Prostate gland (tissue), 2 donors: Measurements from ENCODE around the gene CAPS. TPM values are rescaled to one million over a fixed set of nuclear protein-coding genes. Genes with fewer than 3 reads are reported as not detected.

ENCODE experiments used
- DNase-seq: peaks from one replicate; pipeline ENCODE4 v3.0.0-alpha.2; 2019; ENCODE audit warnings: low spot score
- H3K27ac ChIP-seq, 2 donors: fragments of 200-600 bp; sonication (generic); 2 replicates each; pipeline ENCODE4 v1.5.1; 2017 to 2019
- H3K27me3 ChIP-seq: fragments of 200-600 bp; sonication (generic); replicated peaks from 2 replicates; pipeline ENCODE4 v1.5.1; 2019; ENCODE audit not compliant: insufficient read depth
- H3K36me3 ChIP-seq, 2 donors: fragments of 200-600 bp; sonication (generic); 1 replicate in 1 of 2; 2 replicates in 1 of 2; pipeline versions ENCODE4 v1.5.1 to v1.8.1; 2017 to 2019
- H3K4me1 ChIP-seq: fragments of 200-600 bp; sonication (generic); replicated peaks from 2 replicates; pipeline ENCODE4 v1.5.1; 2019
- H3K4me3 ChIP-seq, 2 donors: fragments of 200-600 bp; sonication (generic); 2 replicates each; pipeline ENCODE4 v1.5.1; 2017 to 2019
- H3K9me3 ChIP-seq: fragments of 200-600 bp; sonication (generic); 2 replicates; pipeline ENCODE4 v1.5.1; 2017
- POLR2A ChIP-seq: fragments of 450-650 bp; IDR thresholded peaks from one replicate; pipeline ENCODE4 v1.6.1; 2016; ENCODE audit warnings: antibody characterized with exemption, mild to moderate bottlenecking
- POLR2AphosphoS5 ChIP-seq: sonication (generic); formaldehyde crosslinking; IDR thresholded peaks from one replicate; pipeline ENCODE4 v1.6.1; 2017; ENCODE audit warnings: antibody characterized with exemption
- WGBS: methylation state at CpG from one replicate; pipeline ENCODE4 v1.1.5; 2018; 5-methylcytosine and 5-hydroxymethylcytosine counted together
- intact Hi-C: fragments of 100-400 bp; cut with DNase I; formaldehyde crosslinking; loops from one replicate; pipeline ENCODE4 v1.14.2; 2022
- total RNA-seq, 2 donors: library from RNA; depleted of rRNA; stranded (reverse); fragments of >200 nt; gene quantifications; one replicate each; pipeline ENCODE4 v1.1.0, GENCODE V29; 2016
- TF ChIP-seq, protein P1 (sequence below), 4 experiments: fragments of 200-600 bp in 2 of 4; fragments of 450-650 bp in 2 of 4; sonication (generic) in 2 of 4; IDR thresholded peaks; 1 replicate in 3 of 4; 2 replicates in 1 of 4; pipeline ENCODE4 v1.5.1; 2016 to 2019; ENCODE audit warnings: antibody characterized with exemption in 4 of 4, mild to moderate bottlenecking in 2 of 4, moderate library complexity in 2 of 4

Gene CAPS
- total RNA-seq: 10 to 100 TPM; 27.9 to 36.8 TPM

DNA sequence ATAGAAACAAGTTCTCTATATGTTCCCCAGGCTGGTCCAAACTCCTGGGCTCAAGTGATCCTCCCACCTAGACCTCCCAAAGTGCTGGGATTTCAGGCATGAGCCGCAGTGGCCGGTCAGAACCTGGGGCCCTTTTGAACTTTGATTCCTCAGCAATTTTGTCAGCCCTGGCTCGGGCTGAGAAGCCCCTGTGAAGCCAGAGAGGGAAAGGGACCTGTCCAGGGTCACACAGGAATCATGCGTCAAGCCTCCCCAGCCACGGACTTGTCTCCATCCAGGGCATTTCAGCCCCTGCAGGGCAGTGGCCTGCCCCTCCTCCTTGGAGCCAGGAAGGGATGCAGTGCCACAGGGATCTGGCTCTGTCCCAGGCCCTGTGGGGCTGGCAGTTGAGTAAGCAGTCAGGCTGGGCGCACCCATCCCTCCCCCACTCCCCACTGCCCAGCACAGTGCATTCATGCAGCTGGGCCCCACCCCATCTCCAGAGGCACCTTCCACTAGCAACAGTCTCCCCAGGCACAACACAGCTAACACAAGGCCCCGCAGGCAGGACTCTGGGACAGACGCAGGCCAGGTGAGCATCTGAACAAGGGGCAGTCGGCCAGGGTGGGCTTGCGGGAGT, at the start of gene CAPS:
TSS of gene CAPS (plus strand) at position 516 of the 619 bp plus-strand sequence. CDS start 153 bp downstream, outside the sequence.
- Histone ChIP-seq H3K9me3 (no peaks in the 10 kb centered on the region), H3K27me3 (no peaks in the 10 kb centered on the region), H3K27ac (peak within 1 kb of the TSS; percentile 63 to 71), H3K4me3 (peak within 1 kb of the TSS in 1 of 2 donors; percentile 10), H3K4me1 (peaks cover 23% of the 10 kb centered on the region), H3K36me3 (peaks cover 6 to 10% of the 10 kb centered on the region in 2 donors)
- intact Hi-C loops: no loop called here
- peak; percentile 81 for DNase-seq
- 54% methylated on average over 10 of the region's 10 CpGs for WGBS
- TF ChIP-seq, protein P1, sequence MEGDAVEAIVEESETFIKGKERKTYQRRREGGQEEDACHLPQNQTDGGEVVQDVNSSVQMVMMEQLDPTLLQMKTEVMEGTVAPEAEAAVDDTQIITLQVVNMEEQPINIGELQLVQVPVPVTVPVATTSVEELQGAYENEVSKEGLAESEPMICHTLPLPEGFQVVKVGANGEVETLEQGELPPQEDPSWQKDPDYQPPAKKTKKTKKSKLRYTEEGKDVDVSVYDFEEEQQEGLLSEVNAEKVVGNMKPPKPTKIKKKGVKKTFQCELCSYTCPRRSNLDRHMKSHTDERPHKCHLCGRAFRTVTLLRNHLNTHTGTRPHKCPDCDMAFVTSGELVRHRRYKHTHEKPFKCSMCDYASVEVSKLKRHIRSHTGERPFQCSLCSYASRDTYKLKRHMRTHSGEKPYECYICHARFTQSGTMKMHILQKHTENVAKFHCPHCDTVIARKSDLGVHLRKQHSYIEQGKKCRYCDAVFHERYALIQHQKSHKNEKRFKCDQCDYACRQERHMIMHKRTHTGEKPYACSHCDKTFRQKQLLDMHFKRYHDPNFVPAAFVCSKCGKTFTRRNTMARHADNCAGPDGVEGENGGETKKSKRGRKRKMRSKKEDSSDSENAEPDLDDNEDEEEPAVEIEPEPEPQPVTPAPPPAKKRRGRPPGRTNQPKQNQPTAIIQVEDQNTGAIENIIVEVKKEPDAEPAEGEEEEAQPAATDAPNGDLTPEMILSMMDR (IDR thresholded peaks at IDR 0.05): no peak
- peak; percentile 18 for TF ChIP-seq POLR2A
- TF ChIP-seq POLR2AphosphoS5: peak; percentile 61

DNA sequence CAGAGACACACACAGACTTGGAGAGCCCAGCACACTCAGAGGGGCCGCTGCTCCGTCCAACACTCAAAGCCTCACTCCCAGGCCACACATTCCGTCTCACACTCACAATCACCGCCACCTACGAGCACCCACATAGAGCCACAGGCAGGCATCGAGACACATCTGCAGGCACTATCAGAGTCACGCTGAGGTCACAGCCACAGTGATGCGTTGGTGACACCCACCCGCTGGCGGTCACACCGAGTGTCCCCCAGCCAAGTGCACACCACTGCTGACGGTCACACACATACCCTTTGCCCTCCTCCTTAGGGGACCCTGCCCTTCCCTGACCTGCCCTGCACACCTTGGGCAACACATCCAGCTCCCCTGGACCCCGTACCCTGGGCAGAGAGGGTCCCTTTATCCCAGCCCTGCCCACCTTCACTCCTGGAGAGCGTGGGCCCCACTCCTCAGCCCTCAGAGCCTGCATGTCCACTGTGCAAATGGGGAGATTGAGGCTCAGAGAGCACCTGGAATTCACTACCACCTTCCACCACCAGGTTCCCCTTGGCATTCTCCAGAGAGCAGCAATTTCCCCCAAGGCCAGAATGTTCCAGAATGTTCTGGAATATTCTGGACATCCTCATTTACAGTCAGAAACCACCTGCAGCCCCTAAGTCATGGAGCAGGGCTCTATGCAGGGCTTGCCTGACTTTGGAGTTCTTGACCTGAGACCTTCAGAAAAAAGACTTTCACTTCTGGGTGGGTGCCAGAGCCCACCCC, 49.1 kb upstream of the CAPS start:
- Histone ChIP-seq H3K9me3 (no peaks in the 10 kb centered on the region), H3K36me3 (no peaks in the 10 kb centered on the region), H3K27me3 (no peaks in the 10 kb centered on the region), H3K4me1 (no peaks in the 10 kb centered on the region), H3K27ac (no peak overlapping the region), H3K4me3 (no peak overlapping the region)
- intact Hi-C loops: no loop called here
- 92% methylated on average over 12 of the region's 14 CpGs for WGBS
- no peak for DNase-seq
- TF ChIP-seq, protein P1 (IDR thresholded peaks at IDR 0.05): no peak
- TF ChIP-seq POLR2A (no peak), POLR2AphosphoS5 (no peak)

DNA sequence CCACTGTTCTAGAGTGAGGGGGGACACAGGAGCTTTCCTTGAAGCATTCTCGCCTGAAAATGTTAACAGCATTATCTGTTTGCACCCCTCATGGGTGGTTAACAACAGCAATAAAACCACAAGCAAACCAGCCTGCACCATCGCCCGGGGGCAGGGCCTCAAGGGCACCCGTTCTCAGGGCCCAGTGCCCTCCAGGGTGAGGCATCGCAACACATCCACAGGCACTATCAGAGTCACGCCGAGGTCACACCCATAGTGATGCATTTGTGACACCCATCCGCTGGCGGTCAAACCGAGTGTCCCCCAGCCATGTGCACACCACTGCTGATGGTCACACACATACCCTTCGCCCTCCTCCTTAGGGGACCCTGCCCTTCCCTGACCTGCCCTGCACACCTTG, 48.3 kb upstream of the CAPS start:
- intact Hi-C loops: no loop called here

DNA sequence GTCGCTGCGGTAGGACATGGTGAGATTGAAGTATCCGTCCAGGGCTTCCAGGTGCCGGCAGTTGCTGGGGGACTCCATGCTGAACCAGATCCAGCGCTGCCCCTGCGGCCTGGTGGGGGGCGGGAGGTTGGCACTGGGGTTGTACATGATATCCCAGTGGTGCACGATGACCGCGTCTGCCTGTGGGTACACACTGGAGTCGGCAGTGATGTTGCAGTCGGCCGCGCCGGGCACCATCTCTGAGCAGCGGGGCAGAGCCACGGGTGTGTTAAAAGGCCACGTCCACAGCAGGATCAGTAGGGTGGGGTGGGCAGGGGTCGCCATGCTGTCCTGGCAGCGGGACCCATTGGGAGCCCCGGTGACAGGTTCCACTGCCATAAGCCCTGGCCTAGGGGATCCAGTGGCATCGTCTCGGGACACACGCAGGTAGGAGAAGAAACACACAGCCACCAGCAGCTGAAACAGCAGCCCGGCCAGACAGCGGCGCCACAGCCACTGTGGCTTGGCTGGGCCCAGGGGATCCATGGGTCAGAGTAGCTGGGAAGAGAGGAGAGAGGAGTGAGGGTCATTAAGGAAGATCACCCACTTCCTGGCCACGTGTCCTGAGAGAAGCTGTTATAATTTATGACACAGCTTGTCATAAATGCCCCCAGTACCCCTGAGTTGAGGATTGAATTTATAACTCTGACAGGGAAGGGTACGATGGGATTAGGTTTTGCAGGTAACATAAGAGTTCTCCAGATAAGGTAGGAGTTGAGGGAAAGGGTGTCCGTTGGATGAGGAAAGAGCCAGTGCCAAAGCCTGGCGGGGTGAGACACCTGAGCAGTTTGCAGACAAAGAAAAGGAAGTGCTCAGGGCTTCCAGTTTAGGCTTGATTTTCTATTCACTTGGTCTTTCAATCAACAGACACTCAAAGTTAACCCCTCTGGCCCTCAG, 46.6 kb upstream of the CAPS start:
- H3K36me3 ChIP-seq: no peaks in the 10 kb centered on the region
- WGBS: 88% methylated on average over 31 of the region's 31 CpGs
- no peaks in the 10 kb centered on the region for H3K9me3 ChIP-seq
- H3K27ac ChIP-seq: no peak overlapping the region
- DNase-seq: no peak
- no peaks in the 10 kb centered on the region for H3K4me1 ChIP-seq
- no peaks in the 10 kb centered on the region for H3K27me3 ChIP-seq
- intact Hi-C loops: no loop called here
- H3K4me3 ChIP-seq: no peak overlapping the region
- TF ChIP-seq, protein P1 (IDR thresholded peaks at IDR 0.05): no peak
- TF ChIP-seq POLR2A (no peak), POLR2AphosphoS5 (no peak)

More for the DNA sequence above, 48.3 kb upstream of the CAPS start:
- Histone ChIP-seq H3K27ac (no peak overlapping the region), H3K27me3 (no peaks in the 10 kb centered on the region), H3K4me1 (no peaks in the 10 kb centered on the region), H3K9me3 (no peaks in the 10 kb centered on the region), H3K36me3 (no peaks in the 10 kb centered on the region), H3K4me3 (no peak overlapping the region)
- 70% methylated on average over 11 of the region's 11 CpGs for WGBS
- TF ChIP-seq POLR2AphosphoS5: no peak
- no peak for DNase-seq

DNA sequence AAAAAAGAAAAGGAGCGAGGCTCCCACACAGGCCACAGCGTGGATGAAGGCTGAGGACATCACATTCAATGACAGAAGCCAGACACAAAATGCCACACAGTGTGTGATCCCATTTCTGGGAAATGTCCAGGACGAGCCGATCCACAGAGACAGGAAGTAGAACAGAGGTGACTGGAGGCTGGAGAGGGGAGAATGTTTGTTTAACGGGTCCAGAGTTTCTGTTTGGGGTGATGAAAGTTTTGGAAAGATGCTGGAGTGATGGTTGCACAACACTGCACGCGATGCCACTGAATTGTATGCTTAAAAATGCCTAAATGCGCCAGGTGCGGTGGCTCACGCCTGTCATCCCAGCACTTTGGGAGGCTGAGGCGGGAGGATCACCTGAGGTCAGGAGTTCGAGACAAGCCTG, 43.1 kb upstream of the CAPS start:
- WGBS: 82% methylated on average over 12 of the region's 12 CpGs

More for the DNA sequence above, 43.1 kb upstream of the CAPS start:
- H3K4me3 ChIP-seq: no peak overlapping the region
- TF ChIP-seq, protein P1 (IDR thresholded peaks at IDR 0.05): no peak
- TF ChIP-seq POLR2A (no peak), POLR2AphosphoS5 (no peak)
- H3K9me3 ChIP-seq: no peaks in the 10 kb centered on the region
- H3K27me3 ChIP-seq: no peaks in the 10 kb centered on the region
- no peaks in the 10 kb centered on the region for H3K4me1 ChIP-seq
- intact Hi-C loops: no loop called here
- H3K27ac ChIP-seq: no peak overlapping the region
- no peak for DNase-seq
- H3K36me3 ChIP-seq: no peaks in the 10 kb centered on the region
